ENCODE data around the gene TLE1. TPM values are rescaled to one million over a fixed set of nuclear protein-coding genes. Genes with fewer than 3 reads are reported as not detected.
A peak's percentile ranks its signal among the peaks of the same experiment; 100 is the strongest.

TLE1 gene
- total RNA-seq, 1 donor from 2014 or later, result 79.4 TPM

DNA sequence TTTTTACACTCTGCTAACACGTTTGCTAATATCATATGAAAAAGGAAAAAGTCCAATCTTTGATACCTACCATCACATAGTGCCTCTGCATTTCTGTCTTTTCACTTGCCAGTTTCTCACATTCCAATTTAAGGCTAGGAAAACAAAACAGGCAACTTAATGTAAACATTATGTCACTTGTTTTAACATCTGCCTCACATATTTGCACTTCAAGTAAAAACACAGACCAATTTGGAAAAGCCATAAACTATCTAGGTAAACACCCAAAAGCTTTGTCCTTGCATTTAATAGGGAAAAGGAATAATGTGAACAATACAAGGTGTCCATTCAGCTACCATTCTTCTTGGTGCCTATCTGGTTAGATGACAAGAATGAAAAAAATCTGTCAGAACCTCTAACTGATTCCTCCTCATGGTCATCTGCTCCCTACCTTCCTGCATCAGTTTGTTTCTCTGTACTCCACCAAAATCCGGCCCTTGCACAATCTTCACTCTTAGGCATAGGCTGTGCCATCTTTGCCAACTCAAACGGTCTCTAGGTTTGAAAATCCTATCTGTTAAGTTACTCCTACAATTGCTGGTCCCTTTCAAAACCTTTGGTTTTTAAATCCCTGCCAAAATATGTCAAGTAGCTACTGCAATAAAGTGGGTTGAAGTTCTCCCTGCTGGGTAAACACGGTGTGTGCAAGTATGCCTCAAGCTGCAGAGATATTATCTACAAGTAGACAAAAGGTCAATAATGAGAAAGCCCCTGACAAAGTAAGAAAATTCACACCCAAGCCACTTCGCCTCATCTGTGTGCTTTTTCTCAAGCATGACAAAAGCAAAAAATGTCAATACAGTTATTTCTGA lies 3.4 kb downstream of the TLE1 start:
- DNase-seq (ENCODE audit: low spot score), result no peak
- H3K27me3 Mint-ChIP-seq (ENCODE audit: unreplicated experiment), result peaks cover 12% of the 10 kb centered on the region
- H3K4me3 Mint-ChIP-seq (ENCODE audit: unreplicated experiment), result no peak overlapping the region
- TF ChIP-seq, protein P1, sequence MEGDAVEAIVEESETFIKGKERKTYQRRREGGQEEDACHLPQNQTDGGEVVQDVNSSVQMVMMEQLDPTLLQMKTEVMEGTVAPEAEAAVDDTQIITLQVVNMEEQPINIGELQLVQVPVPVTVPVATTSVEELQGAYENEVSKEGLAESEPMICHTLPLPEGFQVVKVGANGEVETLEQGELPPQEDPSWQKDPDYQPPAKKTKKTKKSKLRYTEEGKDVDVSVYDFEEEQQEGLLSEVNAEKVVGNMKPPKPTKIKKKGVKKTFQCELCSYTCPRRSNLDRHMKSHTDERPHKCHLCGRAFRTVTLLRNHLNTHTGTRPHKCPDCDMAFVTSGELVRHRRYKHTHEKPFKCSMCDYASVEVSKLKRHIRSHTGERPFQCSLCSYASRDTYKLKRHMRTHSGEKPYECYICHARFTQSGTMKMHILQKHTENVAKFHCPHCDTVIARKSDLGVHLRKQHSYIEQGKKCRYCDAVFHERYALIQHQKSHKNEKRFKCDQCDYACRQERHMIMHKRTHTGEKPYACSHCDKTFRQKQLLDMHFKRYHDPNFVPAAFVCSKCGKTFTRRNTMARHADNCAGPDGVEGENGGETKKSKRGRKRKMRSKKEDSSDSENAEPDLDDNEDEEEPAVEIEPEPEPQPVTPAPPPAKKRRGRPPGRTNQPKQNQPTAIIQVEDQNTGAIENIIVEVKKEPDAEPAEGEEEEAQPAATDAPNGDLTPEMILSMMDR (IDR thresholded peaks at IDR 0.05; ENCODE audit: unreplicated experiment), result no peak
- H3K36me3 Mint-ChIP-seq (ENCODE audit: low read depth, unreplicated experiment), result peaks cover 19% of the 10 kb centered on the region
- no peak overlapping the region for H3K27ac Mint-ChIP-seq (ENCODE audit: unreplicated experiment)
- no peaks in the 10 kb centered on the region for H3K9me3 Mint-ChIP-seq (ENCODE audit: unreplicated experiment)
- H3K4me1 Mint-ChIP-seq (ENCODE audit: unreplicated experiment), result peaks cover 8% of the 10 kb centered on the region

DNA sequence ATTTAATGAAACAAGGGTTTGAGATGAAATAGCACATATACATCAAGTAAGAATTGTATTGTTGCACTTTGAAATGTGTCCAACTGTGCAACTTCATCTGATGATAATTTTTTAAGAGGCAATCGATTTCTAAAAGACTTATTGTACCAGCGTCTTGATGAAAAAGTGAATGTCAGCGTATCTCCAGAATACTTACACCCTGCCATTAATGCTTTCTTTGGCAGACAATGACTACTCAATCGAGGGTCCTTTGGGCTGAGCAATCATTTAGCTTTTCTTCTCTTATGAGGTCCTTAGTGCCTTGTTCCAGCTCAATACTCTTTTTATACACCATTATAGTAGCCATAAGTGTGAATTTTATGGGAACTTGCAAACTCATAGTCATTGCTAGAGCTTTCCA lies 4.7 kb downstream of the TLE1 start:
- Mint-ChIP-seq H3K27ac (ENCODE audit: unreplicated experiment) (no peak overlapping the region), H3K4me3 (ENCODE audit: unreplicated experiment) (no peak overlapping the region), H3K9me3 (ENCODE audit: unreplicated experiment) (no peaks in the 10 kb centered on the region), H3K4me1 (ENCODE audit: unreplicated experiment) (peaks cover 15% of the 10 kb centered on the region), H3K36me3 (ENCODE audit: low read depth, unreplicated experiment) (peaks cover 25% of the 10 kb centered on the region), H3K27me3 (ENCODE audit: unreplicated experiment) (peaks cover 7% of the 10 kb centered on the region)
- no peak for DNase-seq (ENCODE audit: low spot score)
- TF ChIP-seq, protein P1 (IDR thresholded peaks at IDR 0.05; ENCODE audit: unreplicated experiment), result no peak

DNA sequence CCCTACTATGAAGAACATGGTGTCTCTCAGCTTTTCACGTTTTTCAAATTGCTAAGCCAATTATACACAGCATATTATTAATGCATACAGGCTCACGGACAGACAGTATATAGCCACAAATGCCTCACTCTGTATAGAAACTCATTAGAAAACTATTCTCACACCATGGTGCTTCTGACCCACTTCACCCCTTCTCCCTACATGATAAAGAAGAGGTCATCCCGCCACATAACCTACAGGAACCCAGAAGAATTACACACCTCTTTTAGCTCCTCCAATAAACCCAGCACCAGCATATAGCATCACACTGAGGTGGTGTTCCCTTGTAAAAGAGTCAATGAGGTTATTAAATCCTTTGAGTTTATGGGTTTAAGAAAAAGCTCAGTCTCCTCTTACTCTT lies 5.6 kb downstream of the TLE1 start:
- Mint-ChIP-seq H3K27me3 (ENCODE audit: unreplicated experiment) (peaks cover 7% of the 10 kb centered on the region), H3K36me3 (ENCODE audit: low read depth, unreplicated experiment) (peaks cover 32% of the 10 kb centered on the region), H3K27ac (ENCODE audit: unreplicated experiment) (no peak overlapping the region), H3K4me3 (ENCODE audit: unreplicated experiment) (no peak overlapping the region), H3K9me3 (ENCODE audit: unreplicated experiment) (no peaks in the 10 kb centered on the region), H3K4me1 (ENCODE audit: unreplicated experiment) (peaks cover 13% of the 10 kb centered on the region)
- no peak for DNase-seq (ENCODE audit: low spot score)
- TF ChIP-seq, protein P1 (IDR thresholded peaks at IDR 0.05; ENCODE audit: unreplicated experiment), result no peak

DNA sequence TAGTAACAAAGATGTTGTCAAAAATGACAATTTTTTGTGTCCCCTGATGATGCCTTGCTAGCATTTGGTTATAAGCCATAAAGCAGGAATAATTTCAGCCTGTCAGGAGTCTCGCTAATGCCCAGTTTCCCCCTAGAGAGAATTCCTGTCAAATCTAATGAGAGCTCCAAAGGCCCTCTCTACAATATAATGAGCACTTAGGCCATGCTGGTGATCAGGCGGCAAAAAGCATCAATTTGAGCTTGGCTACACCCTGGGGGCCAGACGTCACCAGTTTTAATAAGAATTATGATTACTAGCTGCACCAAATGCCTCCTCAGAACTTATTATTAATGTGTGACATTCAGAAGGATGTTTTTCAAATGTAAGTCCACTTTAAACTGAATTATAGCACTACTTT lies 6.1 kb downstream of the TLE1 start:
- peaks cover 7% of the 10 kb centered on the region for H3K27me3 Mint-ChIP-seq (ENCODE audit: unreplicated experiment)
- no peak overlapping the region for H3K27ac Mint-ChIP-seq (ENCODE audit: unreplicated experiment)
- H3K9me3 Mint-ChIP-seq (ENCODE audit: unreplicated experiment), result no peaks in the 10 kb centered on the region
- DNase-seq (ENCODE audit: low spot score), result no peak
- TF ChIP-seq, protein P1 (IDR thresholded peaks at IDR 0.05; ENCODE audit: unreplicated experiment), result no peak
- H3K4me3 Mint-ChIP-seq (ENCODE audit: unreplicated experiment), result no peak overlapping the region
- H3K4me1 Mint-ChIP-seq (ENCODE audit: unreplicated experiment), result peaks cover 13% of the 10 kb centered on the region
- peaks cover 32% of the 10 kb centered on the region for H3K36me3 Mint-ChIP-seq (ENCODE audit: low read depth, unreplicated experiment)

DNA sequence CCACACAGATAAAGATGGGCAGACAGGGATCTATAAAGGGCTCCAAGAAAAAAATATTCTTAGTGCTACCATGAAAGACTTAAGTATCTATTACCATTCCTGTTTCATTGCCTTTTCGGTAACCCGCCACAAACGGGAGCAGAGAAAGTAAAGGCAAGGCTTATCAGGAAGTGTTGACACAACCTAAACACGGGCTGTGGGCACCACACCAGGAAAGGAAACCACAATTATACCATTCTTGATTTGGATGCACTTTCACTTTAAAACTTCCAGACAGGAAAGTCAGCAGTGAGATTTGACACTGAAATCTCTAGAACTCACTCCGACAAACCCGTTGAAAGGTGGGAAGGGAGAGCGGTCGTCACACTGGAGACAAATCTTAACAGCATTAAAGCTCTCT lies 6.5 kb downstream of the TLE1 start:
- DNase-seq (ENCODE audit: low spot score), result no peak
- Mint-ChIP-seq H3K27ac (ENCODE audit: unreplicated experiment) (no peak overlapping the region), H3K9me3 (ENCODE audit: unreplicated experiment) (no peaks in the 10 kb centered on the region), H3K27me3 (ENCODE audit: unreplicated experiment) (peaks cover 7% of the 10 kb centered on the region), H3K36me3 (ENCODE audit: low read depth, unreplicated experiment) (peaks cover 32% of the 10 kb centered on the region), H3K4me1 (ENCODE audit: unreplicated experiment) (peaks cover 13% of the 10 kb centered on the region), H3K4me3 (ENCODE audit: unreplicated experiment) (peak overlapping the region; percentile 63)
- TF ChIP-seq, protein P1 (IDR thresholded peaks at IDR 0.05; ENCODE audit: unreplicated experiment), result no peak

Data from endothelial cell (in vitro differentiated cells).